K562 (cell line): Measurements from ENCODE around the gene NUP188. TPM values are rescaled to one million over a fixed set of nuclear protein-coding genes. Genes with fewer than 3 reads are reported as not detected.

Source experiments
- ATAC-seq: fragments of 200-7000 bp; cut with Tn5 transposase; 3 replicates; pipeline ENCODE4 v1.9.1; 2020; ENCODE audit warnings: moderate library complexity
- BruUV-seq: library from RNA; stranded (reverse); fragments of 400-500 nt; replicated peaks from 2 replicates; lab custom pipeline; 2021; lab: Mats Ljungman, UMichigan
- CTCF ChIA-PET: fragments of 300-600 bp; formaldehyde crosslinking; extraction: SDS; loops from one replicate; lab custom pipeline; 2021; ENCODE audit warnings: low intra/inter-chr PET ratio; lab: Yijun Ruan, JAX
- POLR2A ChIA-PET: fragments of 300-600, 350-650 bp; sonication (Branson Sonifier 250); formaldehyde crosslinking; extraction: SDS; loops from one replicate; lab custom pipeline; 2021; ENCODE audit warnings: antibody characterized with exemption, inconsistent platforms; lab: Yijun Ruan, JAX
- DNase-seq, 4 experiments: peaks; one replicate each; pipeline versions ENCODE4 v3.0.0 to v3.0.0-alpha.2; 2011 to 2018; ENCODE audit warnings: low spot score in 3 of 4, mixed read lengths in 3 of 4; ENCODE audit errors: extremely low read depth in 1 of 4
- FAIRE-seq: peaks from 2 replicates; lab custom pipeline; 2011; peaks lifted over from hg19 to GRCh38; lab: Jason Lieb, UNC
- H2AFZ ChIP-seq: 2 replicates; pipeline ENCODE4 v1.6.0; 2011; ENCODE audit warnings: low read depth, low read length, control low read depth, inconsistent platforms
- H3K27ac ChIP-seq: fragments of 200-600 bp; 3 replicates; pipeline ENCODE4 v1.8.0; 2011; ENCODE audit warnings: low read depth, mild to moderate bottlenecking, control low read depth, inconsistent platforms, low read length, moderate library complexity, mixed read lengths; ENCODE audit errors: extremely low read depth
- H3K27me3 ChIP-seq, 2 experiments: fragments of 300-600 bp in 1 of 2; 2 replicates in 1 of 2; 3 replicates in 1 of 2; pipeline versions ENCODE4 v1.6.0 to v1.8.0; 2011; ENCODE audit warnings: inconsistent platforms in 2 of 2, low read length in 2 of 2, mild to moderate bottlenecking in 1 of 2, mixed read lengths in 1 of 2, moderate library complexity in 1 of 2; ENCODE audit not compliant: control insufficient read depth in 2 of 2, insufficient read depth in 2 of 2
- H3K36me3 ChIP-seq: fragments of 300-600 bp; 3 replicates; pipeline ENCODE4 v1.8.0; 2011; ENCODE audit warnings: mild to moderate bottlenecking, low read length, inconsistent platforms; ENCODE audit not compliant: control insufficient read depth, insufficient read depth
- H3K4me1 ChIP-seq, 2 experiments: fragments of 200-600 bp in 1 of 2; replicated peaks in 1 of 2; 2 replicates in 1 of 2; 3 replicates in 1 of 2; pipeline versions ENCODE4 v1.5.1 to v1.8.0; 2011; ENCODE audit warnings: inconsistent platforms in 2 of 2, low read length in 2 of 2, mild to moderate bottlenecking in 1 of 2, mixed read lengths in 1 of 2, moderate library complexity in 1 of 2; ENCODE audit not compliant: control insufficient read depth in 2 of 2, insufficient read depth in 2 of 2
- H3K4me2 ChIP-seq: 2 replicates; pipeline ENCODE4 v1.6.1; 2011; ENCODE audit warnings: low read length, control low read depth, inconsistent platforms, mixed read lengths; ENCODE audit not compliant: insufficient read depth
- H3K4me3 ChIP-seq: fragments of 200-600 bp; sonication (generic), shearing (Covaris generic); 2 replicates; pipeline ENCODE4 v1.5.1; 2016; ENCODE audit warnings: control low read depth, inconsistent platforms
- H3K79me2 ChIP-seq: fragments of 200-600 bp; 3 replicates; pipeline ENCODE4 v1.8.0; 2011; ENCODE audit warnings: low read length, inconsistent platforms; ENCODE audit not compliant: control insufficient read depth, insufficient read depth
- H3K9ac ChIP-seq, 2 experiments: 2 replicates each; pipeline versions ENCODE4 v1.6.0 to v1.6.1; 2011; ENCODE audit warnings: low read depth in 2 of 2, low read length in 2 of 2, control low read depth in 1 of 2, inconsistent platforms in 1 of 2, mild to moderate bottlenecking in 1 of 2, mixed read lengths in 1 of 2; ENCODE audit not compliant: insufficient read depth in 1 of 2
- H3K9me1 ChIP-seq: one replicate; pipeline ENCODE4 v1.6.0; 2011; ENCODE audit warnings: inconsistent platforms, mild to moderate bottlenecking, low read length, moderate library complexity; ENCODE audit not compliant: control insufficient read depth, insufficient read depth
- H3K9me3 ChIP-seq: replicated peaks from 2 replicates; pipeline ENCODE4 v1.5.1; 2011; ENCODE audit warnings: low read depth, low read length, inconsistent platforms; ENCODE audit not compliant: control insufficient read depth, insufficient read depth
- H4K20me1 ChIP-seq: replicated peaks from 2 replicates; pipeline ENCODE4 v1.6.1; 2011; ENCODE audit warnings: low read length, inconsistent platforms, mixed read lengths; ENCODE audit not compliant: control insufficient read depth, insufficient read depth
- CEBPB ChIP-seq: fragments of 450-650 bp; IDR thresholded peaks from 2 replicates; pipeline ENCODE4 v1.6.1; 2016; ENCODE audit warnings: missing genetic modification characterization, missing compliant biosample characterization
- CEBPG ChIP-seq, 3 experiments: fragments of 200-800 bp in 1 of 3; sonication (Bioruptor generic) in 1 of 3; sonication (generic) in 1 of 3; formaldehyde crosslinking in 1 of 3; IDR thresholded peaks in 2 of 3; conservative IDR thresholded peaks in 1 of 3; 2 replicates each; pipeline versions ENCODE4 v1.6.1 to v1.8.0; 2016 to 2022; ENCODE audit warnings: missing compliant biosample characterization in 2 of 3, missing genetic modification characterization in 2 of 3, mild to moderate bottlenecking in 1 of 3, missing genetic modification reagents in 1 of 3
- CREM ChIP-seq: IDR thresholded peaks from 2 replicates; pipeline ENCODE4 v1.6.1; 2014; ENCODE audit warnings: antibody characterized with exemption, low read depth
- ELF2 ChIP-seq: fragments of 250-450 bp; sonication (Bioruptor Pico); IDR thresholded peaks from 2 replicates; pipeline ENCODE4 v1.5.0; 2021; ENCODE audit warnings: mild to moderate bottlenecking
- ERF ChIP-seq: fragments of 450-650 bp; formaldehyde crosslinking; IDR thresholded peaks from 2 replicates; pipeline ENCODE4 v1.4.0; 2020; ENCODE audit warnings: mild to moderate bottlenecking, mixed read lengths
- ETV1 ChIP-seq: fragments of 450-650 bp; conservative IDR thresholded peaks from 2 replicates; pipeline ENCODE4 v1.6.1; 2016; ENCODE audit warnings: missing genetic modification characterization, control low read depth, low read depth, missing compliant biosample characterization
- PRMT5 ChIP-seq: sonication (generic); formaldehyde crosslinking; IDR thresholded peaks from 2 replicates; pipeline ENCODE4 v1.5.0; 2020; ENCODE audit warnings: missing genetic modification reagents
- STAT6 ChIP-seq: sonication (generic); formaldehyde crosslinking; IDR thresholded peaks from 2 replicates; pipeline ENCODE4 v1.8.1; 2023; ENCODE audit warnings: mild to moderate bottlenecking, missing genetic modification reagents
- TEAD1 ChIP-seq, 2 experiments: fragments of 450-650 bp in 1 of 2; sonication (generic) in 1 of 2; formaldehyde crosslinking; IDR thresholded peaks; 2 replicates each; pipeline versions ENCODE4 v1.4.0 to v1.8.0; 2020 to 2022; ENCODE audit warnings: mild to moderate bottlenecking in 2 of 2, missing genetic modification reagents in 1 of 2
- TFE3 ChIP-seq: fragments of 450-650 bp; formaldehyde crosslinking; IDR thresholded peaks from 2 replicates; pipeline ENCODE4 v1.4.0; 2020; ENCODE audit warnings: mild to moderate bottlenecking, mixed read lengths
- TSC22D4 ChIP-seq: fragments of 450-650 bp; IDR thresholded peaks from 2 replicates; pipeline ENCODE4 v1.6.1; 2016; ENCODE audit warnings: missing genetic modification characterization, missing biosample characterization, control low read depth
- YY1 ChIP-seq, 3 experiments: IDR thresholded peaks; 2 replicates each; pipeline ENCODE4 v1.6.1; 2011; ENCODE audit warnings: low read length in 2 of 3, mild to moderate bottlenecking in 2 of 3, moderate library complexity in 2 of 3, borderline replicate concordance in 1 of 3, control low read depth in 1 of 3, low read depth in 1 of 3; ENCODE audit not compliant: insufficient read depth in 3 of 3, insufficient replicate concordance in 2 of 3, control insufficient read depth in 1 of 3, insufficient read length in 1 of 3; ENCODE audit errors: extremely low read depth in 1 of 3
- ZFX ChIP-seq: sonication (generic); formaldehyde crosslinking; IDR thresholded peaks from 2 replicates; pipeline ENCODE4 v1.8.0; 2022; ENCODE audit warnings: mild to moderate bottlenecking, missing genetic modification reagents, moderate library complexity
- WGBS: fragments of 100-300 bp; shearing (Covaris generic); methylation state at CpG from one replicate; pipeline ENCODE4 v1.1.6; 2016; ENCODE audit warnings: low coverage, mixed read lengths; ENCODE audit not compliant: insufficient coverage; ENCODE audit errors: missing lambda C conversion rate; 5-methylcytosine and 5-hydroxymethylcytosine counted together
- in situ Hi-C: fragments of 300-500 bp; cut with MboI; formaldehyde crosslinking; loops from 4 replicates; pipeline ENCODE4 v1.15.0; 2018; ENCODE audit warnings: inconsistent platforms, mixed read lengths
- intact Hi-C: fragments of 100-400 bp; cut with micrococcal nuclease; formaldehyde crosslinking; loops from 2 replicates; pipeline ENCODE4 v1.14.2; 2022
- polyA plus RNA-seq, 8 experiments: library from polyadenylated mRNA; depleted of rRNA in 4 of 8; stranded (reverse) in 5 of 8; unstranded in 3 of 8; fragments of >200 nt; fragmentation: Nextera tagmentation in 2 of 8; fragmentation: Illumina TruSeq in 1 of 8; extraction: Ambion mirVana in 2 of 8; extraction: Trizol in 1 of 8; gene quantifications; 2 replicates each; pipeline versions ENCODE4 v1.2.1 to v1.2.3, GENCODE V29; 2011 to 2014; ENCODE audit warnings: inconsistent platforms in 1 of 8, missing spikeins in 1 of 8
- total RNA-seq, 7 experiments: library from RNA; depleted of rRNA in 6 of 7; stranded (reverse); fragments of >200 nt in 6 of 7; fragmentation: Illumina TruSeq in 2 of 7; extraction: Trizol in 2 of 7; gene quantifications; 2 replicates each; pipeline versions ENCODE4 v1.2.1 to v1.2.3, GENCODE V29; 2011 to 2021; ENCODE audit warnings: low replicate concordance in 1 of 7

NUP188 gene
- total and polyA plus RNA-seq, 9 of the 15 experiments (the other 6 are each of a cell fraction or from before 2014, with no cell fraction given), result 11.7 to 135 (median 70.6) TPM

- no peak for DNase-seq
- in situ Hi-C loops (no loop called here), intact Hi-C loops (no loop called here)
- no peaks in the 10 kb centered on the region for H3K27me3 ChIP-seq
- no peak overlapping the region for H2AFZ ChIP-seq
- no peak overlapping the region for H3K4me2 ChIP-seq
- no peaks in the 10 kb centered on the region for H3K79me2 ChIP-seq
- H3K36me3 ChIP-seq, result peaks cover 68% of the 10 kb centered on the region; the same call in 2 of the 3 replicates
- H3K4me3 ChIP-seq, result no peak overlapping the region
- peaks cover 0 to 25% of the 10 kb centered on the region in 2 experiments; a peak in 1 of 5 replicates for H3K4me1 ChIP-seq
- CTCF ChIA-PET, result no interaction called here
- H3K27ac ChIP-seq, result no peak overlapping the region
- no peak overlapping the region for H3K9ac ChIP-seq
- no peaks in the 10 kb centered on the region for H3K9me1 ChIP-seq
- H3K9me3 ChIP-seq, result no peaks in the 10 kb centered on the region
- POLR2A ChIA-PET, result no interaction called here
- FAIRE-seq, result no peak
- no peak for ATAC-seq
- no peaks in the 10 kb centered on the region for H4K20me1 ChIP-seq
- TF ChIP-seq TFE3 (no peak), STAT6 (CRISPR knock-in tag) (no peak), ZFX (CRISPR knock-in tag) (no peak), ETV1 (tag) (no peak), ERF (CRISPR knock-in tag) (no peak), TEAD1 (CRISPR knock-in tag; IDR thresholded peaks at IDR 0.05) (no peak), TSC22D4 (tag) (no peak), CEBPG (CRISPR knock-in tag; IDR thresholded peaks at IDR 0.05) (no peak), CEBPG (tag; conservative IDR thresholded peaks at IDR 0.05 in 1 of 2, IDR thresholded peaks at IDR 0.05 in 1 of 2) (peak in 1 of 2 experiments; percentile 18; a peak in 1 of 4 replicates), CREM (no peak), ELF2 (no peak), YY1 (IDR thresholded peaks at IDR 0.05; ENCODE audit: borderline replicate concordance in 1 of 3, control insufficient read depth in 1 of 3, extremely low read depth in 1 of 3, insufficient read depth in 3 of 3, insufficient read length in 1 of 3, insufficient replicate concordance in 2 of 3, low read depth in 1 of 3, low read length in 2 of 3) (no peak), CEBPB (peak; percentile 47; the same call in 1 of the 2 replicates), PRMT5 (CRISPR knock-in tag) (no peak)
- no TSS peak for BruUV-seq
- 93% methylated on average over 5 of the region's 8 CpGs for WGBS
Measured at GRCh38 chr9:129014608-129015007, 67.1 kb downstream of the NUP188 start.
